Liver (tissue), 3 donors: ENCODE measurements around the gene SELENBP1.

Source experiments
- JUND ChIP-seq, 2 donors: IDR thresholded peaks; 2 replicates each; pipeline ENCODE4 v1.6.1; 2016; ENCODE audit warnings: antibody characterized with exemption in 2 of 2
- MAX ChIP-seq: IDR thresholded peaks from 2 replicates; pipeline ENCODE4 v1.6.1; 2016; ENCODE audit warnings: antibody characterized with exemption
- NR2F2 ChIP-seq: IDR thresholded peaks from 2 replicates; pipeline ENCODE4 v1.6.1; 2016; ENCODE audit warnings: antibody characterized with exemption
- RXRA ChIP-seq, 2 donors: IDR thresholded peaks; 2 replicates each; pipeline ENCODE4 v1.6.1; 2017 to 2018; ENCODE audit warnings: antibody characterized with exemption in 2 of 2, mild to moderate bottlenecking in 1 of 2
- SP1 ChIP-seq: IDR thresholded peaks from 2 replicates; pipeline ENCODE4 v1.6.1; 2018; ENCODE audit warnings: antibody characterized with exemption, mild to moderate bottlenecking
- TAF1 ChIP-seq: conservative IDR thresholded peaks from 2 replicates; pipeline ENCODE4 v1.6.1; 2016; ENCODE audit warnings: antibody characterized with exemption, mild to moderate bottlenecking
- TF ChIP-seq, protein P1 (sequence below): IDR thresholded peaks from 2 replicates; pipeline ENCODE4 v1.6.1; 2016; ENCODE audit warnings: antibody characterized with exemption
- TF ChIP-seq, protein P2 (sequence below): fragments of 150-350 bp; IDR thresholded peaks from 2 replicates; pipeline ENCODE4 v1.5.1; 2017; ENCODE audit warnings: improper control_type of control experiment, low read depth, low read length; ENCODE audit not compliant: missing input control
- TF ChIP-seq, protein P3 (sequence below): IDR thresholded peaks from 2 replicates; pipeline ENCODE4 v1.6.1; 2016; ENCODE audit warnings: antibody characterized with exemption
- TF ChIP-seq, protein P4 (sequence below): IDR thresholded peaks from 2 replicates; pipeline ENCODE4 v1.6.1; 2016; ENCODE audit warnings: antibody characterized with exemption, mild to moderate bottlenecking
- donor health status: healthy.
- donor health status: healthy.

DNA sequence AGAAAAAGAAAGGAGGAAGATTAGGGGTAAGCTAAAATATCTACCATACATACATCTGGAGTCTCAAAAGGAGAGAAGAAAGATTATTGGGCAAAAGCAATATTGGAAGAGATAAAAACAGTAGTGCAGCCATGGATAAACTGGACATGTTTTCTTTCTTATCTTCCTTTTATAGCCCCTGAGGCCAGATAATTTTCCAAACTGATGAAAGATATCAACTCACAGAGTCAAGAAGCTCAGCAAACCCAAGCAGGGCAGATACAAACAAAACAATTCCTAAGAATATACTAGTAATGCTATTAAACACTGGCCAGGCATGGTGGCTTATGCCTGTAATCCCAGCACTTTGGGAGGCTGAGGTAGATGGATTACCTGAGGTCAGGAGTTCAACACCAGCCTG lies 21.1 kb upstream of the SELENBP1 start:
- TF ChIP-seq, protein P1, sequence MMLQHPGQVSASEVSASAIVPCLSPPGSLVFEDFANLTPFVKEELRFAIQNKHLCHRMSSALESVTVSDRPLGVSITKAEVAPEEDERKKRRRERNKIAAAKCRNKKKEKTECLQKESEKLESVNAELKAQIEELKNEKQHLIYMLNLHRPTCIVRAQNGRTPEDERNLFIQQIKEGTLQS = no peak
- TF ChIP-seq, protein P2, sequence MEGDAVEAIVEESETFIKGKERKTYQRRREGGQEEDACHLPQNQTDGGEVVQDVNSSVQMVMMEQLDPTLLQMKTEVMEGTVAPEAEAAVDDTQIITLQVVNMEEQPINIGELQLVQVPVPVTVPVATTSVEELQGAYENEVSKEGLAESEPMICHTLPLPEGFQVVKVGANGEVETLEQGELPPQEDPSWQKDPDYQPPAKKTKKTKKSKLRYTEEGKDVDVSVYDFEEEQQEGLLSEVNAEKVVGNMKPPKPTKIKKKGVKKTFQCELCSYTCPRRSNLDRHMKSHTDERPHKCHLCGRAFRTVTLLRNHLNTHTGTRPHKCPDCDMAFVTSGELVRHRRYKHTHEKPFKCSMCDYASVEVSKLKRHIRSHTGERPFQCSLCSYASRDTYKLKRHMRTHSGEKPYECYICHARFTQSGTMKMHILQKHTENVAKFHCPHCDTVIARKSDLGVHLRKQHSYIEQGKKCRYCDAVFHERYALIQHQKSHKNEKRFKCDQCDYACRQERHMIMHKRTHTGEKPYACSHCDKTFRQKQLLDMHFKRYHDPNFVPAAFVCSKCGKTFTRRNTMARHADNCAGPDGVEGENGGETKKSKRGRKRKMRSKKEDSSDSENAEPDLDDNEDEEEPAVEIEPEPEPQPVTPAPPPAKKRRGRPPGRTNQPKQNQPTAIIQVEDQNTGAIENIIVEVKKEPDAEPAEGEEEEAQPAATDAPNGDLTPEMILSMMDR = no peak
- TF ChIP-seq JUND (IDR thresholded peaks at IDR 0.05) (no peak), MAX (no peak), TAF1 (no peak), SP1 (no peak), RXRA (IDR thresholded peaks at IDR 0.05) (no peak), NR2F2 (no peak)
- TF ChIP-seq, protein P3, sequence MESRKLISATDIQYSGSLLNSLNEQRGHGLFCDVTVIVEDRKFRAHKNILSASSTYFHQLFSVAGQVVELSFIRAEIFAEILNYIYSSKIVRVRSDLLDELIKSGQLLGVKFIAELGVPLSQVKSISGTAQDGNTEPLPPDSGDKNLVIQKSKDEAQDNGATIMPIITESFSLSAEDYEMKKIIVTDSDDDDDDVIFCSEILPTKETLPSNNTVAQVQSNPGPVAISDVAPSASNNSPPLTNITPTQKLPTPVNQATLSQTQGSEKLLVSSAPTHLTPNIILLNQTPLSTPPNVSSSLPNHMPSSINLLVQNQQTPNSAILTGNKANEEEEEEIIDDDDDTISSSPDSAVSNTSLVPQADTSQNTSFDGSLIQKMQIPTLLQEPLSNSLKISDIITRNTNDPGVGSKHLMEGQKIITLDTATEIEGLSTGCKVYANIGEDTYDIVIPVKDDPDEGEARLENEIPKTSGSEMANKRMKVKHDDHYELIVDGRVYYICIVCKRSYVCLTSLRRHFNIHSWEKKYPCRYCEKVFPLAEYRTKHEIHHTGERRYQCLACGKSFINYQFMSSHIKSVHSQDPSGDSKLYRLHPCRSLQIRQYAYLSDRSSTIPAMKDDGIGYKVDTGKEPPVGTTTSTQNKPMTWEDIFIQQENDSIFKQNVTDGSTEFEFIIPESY = no peak
- TF ChIP-seq, protein P4, sequence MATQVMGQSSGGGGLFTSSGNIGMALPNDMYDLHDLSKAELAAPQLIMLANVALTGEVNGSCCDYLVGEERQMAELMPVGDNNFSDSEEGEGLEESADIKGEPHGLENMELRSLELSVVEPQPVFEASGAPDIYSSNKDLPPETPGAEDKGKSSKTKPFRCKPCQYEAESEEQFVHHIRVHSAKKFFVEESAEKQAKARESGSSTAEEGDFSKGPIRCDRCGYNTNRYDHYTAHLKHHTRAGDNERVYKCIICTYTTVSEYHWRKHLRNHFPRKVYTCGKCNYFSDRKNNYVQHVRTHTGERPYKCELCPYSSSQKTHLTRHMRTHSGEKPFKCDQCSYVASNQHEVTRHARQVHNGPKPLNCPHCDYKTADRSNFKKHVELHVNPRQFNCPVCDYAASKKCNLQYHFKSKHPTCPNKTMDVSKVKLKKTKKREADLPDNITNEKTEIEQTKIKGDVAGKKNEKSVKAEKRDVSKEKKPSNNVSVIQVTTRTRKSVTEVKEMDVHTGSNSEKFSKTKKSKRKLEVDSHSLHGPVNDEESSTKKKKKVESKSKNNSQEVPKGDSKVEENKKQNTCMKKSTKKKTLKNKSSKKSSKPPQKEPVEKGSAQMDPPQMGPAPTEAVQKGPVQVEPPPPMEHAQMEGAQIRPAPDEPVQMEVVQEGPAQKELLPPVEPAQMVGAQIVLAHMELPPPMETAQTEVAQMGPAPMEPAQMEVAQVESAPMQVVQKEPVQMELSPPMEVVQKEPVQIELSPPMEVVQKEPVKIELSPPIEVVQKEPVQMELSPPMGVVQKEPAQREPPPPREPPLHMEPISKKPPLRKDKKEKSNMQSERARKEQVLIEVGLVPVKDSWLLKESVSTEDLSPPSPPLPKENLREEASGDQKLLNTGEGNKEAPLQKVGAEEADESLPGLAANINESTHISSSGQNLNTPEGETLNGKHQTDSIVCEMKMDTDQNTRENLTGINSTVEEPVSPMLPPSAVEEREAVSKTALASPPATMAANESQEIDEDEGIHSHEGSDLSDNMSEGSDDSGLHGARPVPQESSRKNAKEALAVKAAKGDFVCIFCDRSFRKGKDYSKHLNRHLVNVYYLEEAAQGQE = no peak
